MCF 10A (cell line): ENCODE data around the gene KCNQ5. TPM values are rescaled to one million over a fixed set of nuclear protein-coding genes. Genes with fewer than 3 reads are reported as not detected.

Source experiments
- BruUV-seq: library from RNA; stranded (reverse); fragments of 400-500 nt; replicated peaks from 2 replicates; lab custom pipeline; 2021; lab: Mats Ljungman, UMichigan
- CTCF ChIA-PET: fragments of 300-600 bp; sonication (Branson Sonifier 250); formaldehyde crosslinking; extraction: SDS; loops from one replicate; lab custom pipeline; 2021; ENCODE audit warnings: antibody characterized with exemption, inconsistent platforms; lab: Yijun Ruan, JAX
- POLR2A ChIA-PET: fragments of 300-600, 350-650 bp; sonication (Branson Sonifier 250); formaldehyde crosslinking; extraction: SDS; loops from one replicate; lab custom pipeline; 2020; ENCODE audit warnings: antibody characterized with exemption, inconsistent platforms; lab: Yijun Ruan, JAX
- DNase-seq: peaks from one replicate; pipeline ENCODE4 v3.0.0-alpha.2; 2018; ENCODE audit not compliant: unreplicated experiment
- H3K27ac Mint-ChIP-seq: one replicate; pipeline ENCODE4 v1.8.0; 2022; ENCODE audit warnings: mild to moderate bottlenecking, low read depth, mixed read lengths; ENCODE audit not compliant: unreplicated experiment
- H3K27me3 Mint-ChIP-seq: one replicate; pipeline ENCODE4 v1.8.0; 2022; ENCODE audit warnings: mixed read lengths; ENCODE audit not compliant: insufficient read depth, unreplicated experiment
- H3K36me3 Mint-ChIP-seq: one replicate; pipeline ENCODE4 v1.8.0; 2022; ENCODE audit warnings: mild to moderate bottlenecking, moderate library complexity, mixed read lengths; ENCODE audit not compliant: insufficient read depth, unreplicated experiment
- H3K4me1 Mint-ChIP-seq: one replicate; pipeline ENCODE4 v1.8.0; 2022; ENCODE audit warnings: mixed read lengths; ENCODE audit not compliant: insufficient read depth, unreplicated experiment
- H3K4me3 Mint-ChIP-seq: one replicate; pipeline ENCODE4 v1.8.0; 2022; ENCODE audit warnings: mild to moderate bottlenecking, moderate library complexity, mixed read lengths; ENCODE audit not compliant: unreplicated experiment
- H3K9me3 Mint-ChIP-seq: one replicate; pipeline ENCODE4 v1.8.0; 2022; ENCODE audit warnings: mixed read lengths; ENCODE audit not compliant: unreplicated experiment
- intact Hi-C: fragments of 100-400 bp; cut with micrococcal nuclease; formaldehyde crosslinking; loops from 2 replicates; pipeline ENCODE4 v1.14.1; 2022
- total RNA-seq: library from RNA; stranded (reverse); gene quantifications from 2 replicates; pipeline ENCODE4 v1.2.3, GENCODE V29; 2022
- TF ChIP-seq, protein P1 (sequence below): fragments of 200-600 bp; IDR thresholded peaks from one replicate; pipeline ENCODE4 v1.8.0; 2022; ENCODE audit warnings: antibody characterized with exemption, mild to moderate bottlenecking; ENCODE audit not compliant: unreplicated experiment

KCNQ5 gene
- total RNA-seq, 1 experiment from 2014 or later: 10.3 TPM

DNA sequence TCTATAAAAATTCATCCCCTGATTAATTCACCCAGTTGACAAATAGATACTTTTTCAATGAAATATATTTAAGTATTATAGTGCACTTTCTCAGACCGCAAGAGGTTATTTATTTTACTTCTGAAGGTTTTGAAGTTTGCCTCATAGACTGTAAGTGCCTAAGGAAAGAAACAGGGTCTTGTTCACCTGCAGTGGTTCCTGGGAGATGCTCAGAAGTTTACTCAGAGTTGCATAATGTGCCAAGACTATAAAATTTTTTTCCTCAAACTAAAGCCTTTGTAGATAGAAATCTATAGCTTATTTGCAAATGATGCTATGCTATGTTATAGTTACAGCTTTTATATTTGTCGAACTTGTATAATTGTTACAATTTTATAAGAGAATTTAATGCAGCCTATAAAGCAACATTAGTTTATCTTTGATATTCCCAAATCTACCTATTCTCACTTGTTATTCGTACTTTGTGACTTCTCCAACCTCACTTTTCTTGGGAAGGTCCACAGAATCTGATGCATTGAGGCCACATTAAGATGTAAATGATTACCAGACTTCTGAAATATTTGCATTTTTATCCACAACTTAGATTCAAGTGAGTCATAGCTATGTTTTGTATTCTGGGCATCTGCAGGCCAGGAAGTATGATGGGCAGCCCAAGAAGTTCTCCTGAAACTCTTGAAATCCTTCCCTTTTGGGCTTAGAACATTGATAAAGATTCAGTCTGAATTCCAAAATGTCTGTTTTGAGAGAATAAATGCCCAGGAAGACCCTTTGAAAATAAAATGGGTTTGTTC, 35.7 kb downstream of the KCNQ5 start:
- H3K9me3 Mint-ChIP-seq: peaks cover 7% of the 10 kb centered on the region
- TF ChIP-seq, protein P1, sequence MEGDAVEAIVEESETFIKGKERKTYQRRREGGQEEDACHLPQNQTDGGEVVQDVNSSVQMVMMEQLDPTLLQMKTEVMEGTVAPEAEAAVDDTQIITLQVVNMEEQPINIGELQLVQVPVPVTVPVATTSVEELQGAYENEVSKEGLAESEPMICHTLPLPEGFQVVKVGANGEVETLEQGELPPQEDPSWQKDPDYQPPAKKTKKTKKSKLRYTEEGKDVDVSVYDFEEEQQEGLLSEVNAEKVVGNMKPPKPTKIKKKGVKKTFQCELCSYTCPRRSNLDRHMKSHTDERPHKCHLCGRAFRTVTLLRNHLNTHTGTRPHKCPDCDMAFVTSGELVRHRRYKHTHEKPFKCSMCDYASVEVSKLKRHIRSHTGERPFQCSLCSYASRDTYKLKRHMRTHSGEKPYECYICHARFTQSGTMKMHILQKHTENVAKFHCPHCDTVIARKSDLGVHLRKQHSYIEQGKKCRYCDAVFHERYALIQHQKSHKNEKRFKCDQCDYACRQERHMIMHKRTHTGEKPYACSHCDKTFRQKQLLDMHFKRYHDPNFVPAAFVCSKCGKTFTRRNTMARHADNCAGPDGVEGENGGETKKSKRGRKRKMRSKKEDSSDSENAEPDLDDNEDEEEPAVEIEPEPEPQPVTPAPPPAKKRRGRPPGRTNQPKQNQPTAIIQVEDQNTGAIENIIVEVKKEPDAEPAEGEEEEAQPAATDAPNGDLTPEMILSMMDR: no peak
- CTCF ChIA-PET: interaction anchor here (1.4 kb wide), 1 partner anchor 24 kb away, joined by 3 read pairs; no protein-coding TSS in a partner anchor
- no peaks in the 10 kb centered on the region for H3K36me3 Mint-ChIP-seq
- DNase-seq: no peak
- no peaks in the 10 kb centered on the region for H3K27me3 Mint-ChIP-seq
- intact Hi-C loops: no loop called here
- H3K4me1 Mint-ChIP-seq: peaks cover 5% of the 10 kb centered on the region
- H3K4me3 Mint-ChIP-seq: no peak overlapping the region
- no TSS peak for BruUV-seq
- POLR2A ChIA-PET: no interaction called here
- no peak overlapping the region for H3K27ac Mint-ChIP-seq

- Mint-ChIP-seq H3K27ac (no peak overlapping the region), H3K27me3 (no peaks in the 10 kb centered on the region), H3K4me1 (peaks cover 5% of the 10 kb centered on the region), H3K36me3 (no peaks in the 10 kb centered on the region), H3K4me3 (no peak overlapping the region), H3K9me3 (no peaks in the 10 kb centered on the region)
- TF ChIP-seq, protein P1: no peak
- CTCF ChIA-PET: interaction anchor here (0.6 to 1.6 kb wide), 2 partner anchors 86 to 470 kb away, joined by 3 to 4 read pairs; no protein-coding TSS in a partner anchor
- DNase-seq: no peak
- intact Hi-C loops: no loop called here
- no TSS peak for BruUV-seq
- POLR2A ChIA-PET: interaction anchor here (1.0 to 1.1 kb wide), 2 partner anchors 10 to 22 kb away, joined by 3 to 6 read pairs; no protein-coding TSS in a partner anchor
Observed at GRCh38 chr6:72659754-72660153, 37.9 kb downstream of the KCNQ5 start.

DNA sequence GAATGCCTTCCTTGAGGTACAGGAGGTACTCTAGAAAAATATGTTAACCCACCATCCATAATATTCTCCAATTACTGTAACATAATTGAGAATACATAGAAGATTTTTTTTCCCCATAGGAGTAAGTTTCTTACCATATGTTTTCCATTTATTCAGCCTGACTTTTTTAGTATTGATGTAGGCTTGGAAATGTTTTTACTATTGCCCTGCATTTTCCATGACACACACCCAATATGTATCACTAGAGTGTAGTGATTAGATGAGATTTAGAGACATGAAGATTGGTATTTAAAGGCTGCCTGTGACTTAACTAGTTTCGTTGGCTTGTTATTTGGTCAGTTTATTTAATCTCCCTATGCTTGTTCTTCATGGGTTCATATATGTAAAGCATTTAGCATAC, 39.5 kb downstream of the KCNQ5 start:
- no peak for DNase-seq
- H3K27ac Mint-ChIP-seq: no peak overlapping the region
- intact Hi-C loops: no loop called here
- H3K4me1 Mint-ChIP-seq: peaks cover 5% of the 10 kb centered on the region
- no peaks in the 10 kb centered on the region for H3K27me3 Mint-ChIP-seq
- POLR2A ChIA-PET: no interaction called here
- TF ChIP-seq, protein P1: no peak
- no TSS peak for BruUV-seq
- no peaks in the 10 kb centered on the region for H3K36me3 Mint-ChIP-seq
- CTCF ChIA-PET: interaction anchor here (0.6 to 1.6 kb wide), 2 partner anchors 12 to 469 kb away, joined by 4 read pairs; no protein-coding TSS in a partner anchor
- no peaks in the 10 kb centered on the region for H3K9me3 Mint-ChIP-seq
- H3K4me3 Mint-ChIP-seq: no peak overlapping the region

DNA sequence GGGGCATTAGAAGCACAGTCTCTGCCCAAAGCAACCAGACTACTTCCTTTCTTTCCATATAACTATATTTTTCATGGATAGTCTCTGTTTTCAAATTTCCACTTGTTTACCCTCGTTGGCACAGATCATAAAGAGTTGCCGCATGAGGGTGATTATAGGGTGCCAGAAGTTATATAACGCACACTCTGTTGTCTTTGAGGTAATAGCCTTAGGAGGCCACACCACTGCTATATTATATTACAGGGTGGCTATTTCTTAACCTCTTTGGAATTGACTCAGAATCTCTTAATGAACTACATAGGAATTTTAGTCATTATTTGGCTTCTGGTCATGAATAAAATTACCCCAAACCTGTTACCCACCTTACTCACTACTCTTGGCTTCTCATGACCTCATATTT, 43.7 kb downstream of the KCNQ5 start:
- CTCF ChIA-PET: interaction anchor here (0.6 to 0.7 kb wide), 3 partner anchors 19 to 466 kb away, joined by 3 to 4 read pairs (median 3); no protein-coding TSS in a partner anchor
- H3K36me3 Mint-ChIP-seq: no peaks in the 10 kb centered on the region
- no TSS peak for BruUV-seq
- DNase-seq: no peak
- H3K9me3 Mint-ChIP-seq: no peaks in the 10 kb centered on the region
- POLR2A ChIA-PET: no interaction called here
- no peaks in the 10 kb centered on the region for H3K27me3 Mint-ChIP-seq
- H3K4me1 Mint-ChIP-seq: no peaks in the 10 kb centered on the region
- TF ChIP-seq, protein P1: no peak
- intact Hi-C loops: no loop called here
- no peak overlapping the region for H3K4me3 Mint-ChIP-seq
- H3K27ac Mint-ChIP-seq: no peak overlapping the region
